ENCODE measurements around the gene IFNLR1. TPM values are rescaled to one million over a fixed set of nuclear protein-coding genes. Genes with fewer than 3 reads are reported as not detected.

IFNLR1 gene
- total and polyA plus RNA-seq, 2 donors (not counting 3 experiments of a cell fraction or from before 2014, with no cell fraction given) = 0.01 TPM; not detected in 1

GRCh38 chr1:24173638-24174575, 13.2 kb downstream of the IFNLR1 start:
- no peak overlapping the region for H3K9ac ChIP-seq (replicated peaks; ENCODE audit: extremely low read depth, insufficient read depth, low read length)
- H3K9me1 ChIP-seq (replicated peaks; ENCODE audit: control insufficient read depth, extremely low read depth, insufficient read depth, low read length) = no peaks in the 10 kb centered on the region
- no peak for TF ChIP-seq POLR2AphosphoS5 (IDR thresholded peaks at IDR 0.05; ENCODE audit: insufficient read depth, low read depth, low read length)
- TF ChIP-seq JUN (IDR thresholded peaks at IDR 0.05; ENCODE audit: borderline replicate concordance, insufficient read depth, insufficient read length, low read depth) = no peak
- TF ChIP-seq EZH2 (IDR thresholded peaks at IDR 0.05; ENCODE audit: borderline replicate concordance, low read depth, low read length, severe bottlenecking) = no peak
- no peak for TF ChIP-seq POLR2A (IDR thresholded peaks at IDR 0.05; ENCODE audit: low read depth, low read length)
- TF ChIP-seq, protein P1, sequence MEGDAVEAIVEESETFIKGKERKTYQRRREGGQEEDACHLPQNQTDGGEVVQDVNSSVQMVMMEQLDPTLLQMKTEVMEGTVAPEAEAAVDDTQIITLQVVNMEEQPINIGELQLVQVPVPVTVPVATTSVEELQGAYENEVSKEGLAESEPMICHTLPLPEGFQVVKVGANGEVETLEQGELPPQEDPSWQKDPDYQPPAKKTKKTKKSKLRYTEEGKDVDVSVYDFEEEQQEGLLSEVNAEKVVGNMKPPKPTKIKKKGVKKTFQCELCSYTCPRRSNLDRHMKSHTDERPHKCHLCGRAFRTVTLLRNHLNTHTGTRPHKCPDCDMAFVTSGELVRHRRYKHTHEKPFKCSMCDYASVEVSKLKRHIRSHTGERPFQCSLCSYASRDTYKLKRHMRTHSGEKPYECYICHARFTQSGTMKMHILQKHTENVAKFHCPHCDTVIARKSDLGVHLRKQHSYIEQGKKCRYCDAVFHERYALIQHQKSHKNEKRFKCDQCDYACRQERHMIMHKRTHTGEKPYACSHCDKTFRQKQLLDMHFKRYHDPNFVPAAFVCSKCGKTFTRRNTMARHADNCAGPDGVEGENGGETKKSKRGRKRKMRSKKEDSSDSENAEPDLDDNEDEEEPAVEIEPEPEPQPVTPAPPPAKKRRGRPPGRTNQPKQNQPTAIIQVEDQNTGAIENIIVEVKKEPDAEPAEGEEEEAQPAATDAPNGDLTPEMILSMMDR (IDR thresholded peaks at IDR 0.05; ENCODE audit: extremely low read depth in 1 of 2, insufficient read depth in 1 of 2, low read depth in 1 of 2, low read length in 2 of 2) = no peak
- TF ChIP-seq, protein P2, sequence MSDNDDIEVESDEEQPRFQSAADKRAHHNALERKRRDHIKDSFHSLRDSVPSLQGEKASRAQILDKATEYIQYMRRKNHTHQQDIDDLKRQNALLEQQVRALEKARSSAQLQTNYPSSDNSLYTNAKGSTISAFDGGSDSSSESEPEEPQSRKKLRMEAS (IDR thresholded peaks at IDR 0.05; ENCODE audit: insufficient read depth, insufficient read length) = no peak
- TF ChIP-seq GATA2 (IDR thresholded peaks at IDR 0.05; ENCODE audit: insufficient read depth, insufficient read length, low read depth, low read length) = no peak
- no peak for TF ChIP-seq FOS (IDR thresholded peaks at IDR 0.05; ENCODE audit: borderline replicate concordance, insufficient read depth, low read length)
- TF ChIP-seq MYC (IDR thresholded peaks at IDR 0.05; ENCODE audit: low read depth, low read length) = no peak
- FAIRE-seq = no peak
- POLR2A ChIA-PET = no interaction called here
- H3K27ac ChIP-seq (ENCODE audit: insufficient read depth, low read depth, low read length) = no peak overlapping the region
- peaks cover 12 to 16% of the 10 kb centered on the region in 2 experiments for H3K27me3 ChIP-seq (ENCODE audit: control insufficient read depth in 2 of 2, insufficient read depth in 2 of 2, low read length in 2 of 2)
- intact Hi-C loops (cut with micrococcal nuclease) = no loop called here
- no peak for DNase-seq (ENCODE audit: low read depth, low spot score)
- H3K36me3 ChIP-seq (ENCODE audit: control insufficient read depth in 2 of 2, extremely low read depth in 1 of 2, insufficient read depth in 2 of 2, low read length in 2 of 2) = no peaks in the 10 kb centered on the region
- dilution Hi-C loops (cut with MboI; ENCODE audit: extremely low pct_ligation_motif_present, low sequenced_read_pairs) = no loop called here
- H4K20me1 ChIP-seq (replicated peaks; ENCODE audit: control insufficient read depth, extremely low read depth, insufficient read depth, low read length) = no peaks in the 10 kb centered on the region
- no TSS peak for BruUV-seq (replicated peaks)
- no peak overlapping the region for H3K4me3 ChIP-seq (replicated peaks in 1 of 3; ENCODE audit: insufficient read depth in 1 of 3, low read depth in 1 of 3, low read length in 3 of 3)
- no peaks in the 10 kb centered on the region for H3K79me2 ChIP-seq (ENCODE audit: control insufficient read depth, insufficient read depth, low read length)
- no peaks in the 10 kb centered on the region for H3K4me1 ChIP-seq (ENCODE audit: control insufficient read depth, extremely low read depth, insufficient read depth, low read length)
- no peaks in the 10 kb centered on the region for H3K9me3 ChIP-seq (replicated peaks; ENCODE audit: control insufficient read depth, insufficient read depth, low read length)
- H3K4me2 ChIP-seq (ENCODE audit: insufficient read depth, low read length) = no peak overlapping the region
- CTCF ChIA-PET = interaction anchor here (1.1 kb wide), 1 partner anchor 20 kb away, joined by 3 read pairs; no protein-coding TSS in a partner anchor
- no peak overlapping the region for H2AFZ ChIP-seq (ENCODE audit: low read depth, low read length)

Data from endothelial cell of umbilical vein (primary cell).